PC-9 (cell line): ENCODE results near the gene ATP4A.

ENCODE experiments used
- CTCF ChIP-seq: fragments of 200-600 bp; sonication (generic); conservative IDR thresholded peaks from 2 replicates; pipeline ENCODE4 v1.6.1; 2017; ENCODE audit warnings: mixed run types, antibody characterized with exemption, mild to moderate bottlenecking, moderate library complexity
- EZH2 ChIP-seq: fragments of 200-600 bp; sonication (generic); IDR thresholded peaks from 2 replicates; pipeline ENCODE4 v1.8.0; 2017; ENCODE audit warnings: antibody characterized with exemption, low read depth

DNA sequence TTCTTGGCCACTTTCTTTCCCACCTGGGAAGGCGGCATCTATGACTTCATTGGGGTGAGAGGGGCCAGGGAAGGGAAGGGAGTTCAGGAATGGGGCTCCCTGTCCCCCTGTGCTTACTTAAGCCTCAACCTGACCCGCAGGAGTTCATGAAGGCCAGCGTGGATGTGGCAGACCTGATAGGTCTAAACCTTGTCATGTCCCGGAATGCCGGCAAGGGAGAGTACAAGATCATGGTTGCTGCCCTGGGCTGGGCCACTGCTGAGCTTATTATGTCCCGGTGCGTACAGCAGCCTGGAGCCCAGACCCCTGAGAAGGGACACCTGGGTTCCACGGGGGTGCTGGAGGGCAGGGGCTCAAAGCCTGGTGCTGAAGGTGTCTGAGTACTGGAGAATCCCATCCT, 16.9 kb downstream of the ATP4A start:
- no peak for TF ChIP-seq EZH2
- TF ChIP-seq CTCF: no peak
